NCI-H1436 treated with DMSO at 0.1 percent for 48 hours (cell line): ENCODE data around the gene REELD1.

ENCODE experiments used
- DNase-seq: peaks from one replicate; lab custom pipeline; 2025; lab: John Stamatoyannopoulos, UW

Gene REELD1

DNA sequence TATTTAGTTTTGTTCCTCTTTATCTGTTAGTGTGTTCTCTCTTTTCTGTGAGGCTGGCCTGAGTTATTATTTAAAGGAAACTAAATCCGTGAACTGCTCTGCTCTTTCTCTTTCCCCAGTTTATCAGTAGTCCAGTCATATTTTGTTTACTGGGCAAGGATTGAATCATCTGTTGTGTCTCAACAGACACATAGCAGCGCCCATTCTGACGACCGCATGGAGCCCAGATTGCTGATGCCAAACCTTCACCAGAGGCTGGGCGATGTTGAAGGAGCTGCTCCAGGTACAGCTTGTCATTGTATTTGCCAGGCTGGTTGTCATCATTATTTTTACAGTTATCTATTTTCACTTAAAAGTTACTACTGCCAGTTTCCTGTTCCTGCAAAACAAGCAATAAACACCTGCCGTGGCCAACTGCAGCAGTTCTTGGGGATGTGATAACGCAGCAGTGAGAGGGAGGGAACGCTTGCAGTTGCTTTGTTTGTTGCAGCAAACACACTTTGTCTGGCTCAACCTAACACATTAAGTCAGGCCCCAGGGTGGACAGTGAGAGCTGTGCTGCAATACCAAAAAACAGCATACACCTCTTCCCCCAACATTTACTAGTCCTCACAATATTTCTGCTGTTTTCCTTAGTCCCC lies 10.1 kb downstream of the REELD1 start:
- no peak for DNase-seq

DNA sequence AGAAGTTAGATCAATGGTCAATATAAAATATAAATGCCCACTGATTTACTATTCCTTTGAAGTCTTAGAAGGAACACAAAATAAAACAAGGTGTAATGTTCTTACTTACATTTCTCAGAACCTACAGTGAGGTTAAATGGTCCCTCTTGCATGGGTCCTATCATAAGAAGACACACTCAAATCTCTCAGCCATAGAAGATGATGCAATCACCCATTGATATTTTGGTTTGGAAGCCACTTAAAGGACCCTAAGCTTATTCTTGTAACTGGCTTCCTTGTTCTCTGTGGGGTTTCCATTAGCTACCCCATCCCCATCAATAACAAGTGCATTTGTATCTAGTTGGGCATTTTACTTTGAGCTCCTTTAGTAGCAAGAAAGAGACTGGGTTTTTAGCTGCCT lies 15.1 kb downstream of the REELD1 start:
- DNase-seq: no peak

DNA sequence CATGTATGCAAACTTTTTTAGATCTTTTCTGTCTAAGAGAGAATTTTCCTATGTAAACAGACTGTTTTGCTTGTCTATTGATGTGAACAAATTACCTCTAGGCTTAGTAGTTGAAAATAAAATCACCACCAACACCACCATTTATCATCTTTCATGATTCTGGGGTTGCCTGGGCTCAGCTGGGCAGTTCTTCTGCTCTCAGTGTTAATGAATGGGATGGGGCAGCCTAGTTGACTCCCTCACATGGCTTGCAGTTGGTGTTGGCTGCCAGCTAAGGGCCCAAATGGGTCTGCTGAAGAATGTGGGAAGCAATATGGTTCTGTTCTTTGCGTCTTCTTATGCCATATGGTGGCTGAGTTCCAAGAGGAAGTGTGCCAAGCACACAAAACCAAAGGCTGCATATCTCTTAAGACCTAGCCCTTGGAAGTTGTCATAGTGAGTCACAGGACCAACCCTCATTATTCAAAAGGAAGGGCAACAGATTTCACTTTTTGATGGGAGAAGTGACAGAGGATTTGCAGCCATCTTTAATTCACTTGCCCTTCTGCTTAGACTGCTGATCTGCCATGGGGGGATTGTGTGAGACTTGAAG lies 17.9 kb downstream of the REELD1 start:
- DNase-seq: no peak

DNA sequence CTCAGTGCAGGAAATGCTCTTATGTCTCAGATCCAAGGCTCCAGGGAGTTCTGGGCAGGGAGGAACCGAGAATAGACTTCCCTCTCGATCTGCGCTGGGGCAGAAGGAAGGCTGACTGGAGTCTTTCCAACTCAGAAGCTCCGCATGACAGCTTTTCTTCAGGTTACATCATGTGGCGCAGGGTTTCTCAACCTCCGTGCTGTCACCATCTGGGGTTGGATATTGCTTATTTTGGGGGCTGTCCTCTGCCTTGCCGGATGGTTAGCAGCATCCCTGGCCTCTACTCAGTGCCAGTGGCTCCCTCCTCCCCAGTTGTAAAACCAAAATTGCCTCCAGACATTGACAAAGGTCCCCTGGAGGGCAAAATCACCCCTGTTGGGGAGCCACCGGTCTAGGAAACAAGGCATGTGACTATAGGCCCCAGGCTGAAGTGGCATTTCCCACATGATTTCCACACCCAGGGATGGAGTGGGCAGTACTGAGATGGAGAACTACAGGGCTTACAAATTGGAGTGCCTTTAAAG lies 21.4 kb downstream of the REELD1 start:
- DNase-seq: no peak

DNA sequence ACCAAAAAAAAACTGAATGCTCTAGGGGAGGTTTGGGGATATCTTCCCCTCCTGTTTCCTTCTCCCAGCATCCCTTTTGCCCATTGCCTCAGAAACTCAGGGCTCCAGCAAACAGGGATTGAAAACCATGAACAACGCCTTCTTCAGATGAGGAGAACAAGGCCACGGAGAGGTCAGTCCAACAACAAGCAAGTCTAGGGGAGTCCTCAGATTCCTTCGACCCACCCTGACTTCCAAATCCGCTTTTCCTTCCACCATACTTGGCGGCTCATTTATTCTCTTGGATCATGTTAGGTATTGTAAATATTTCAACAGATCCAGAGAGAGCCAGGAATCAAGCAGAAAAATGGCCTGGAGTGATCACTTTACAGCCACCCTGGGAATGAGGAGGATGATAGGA lies 21.9 kb downstream of the REELD1 start:
- DNase-seq: no peak

DNA sequence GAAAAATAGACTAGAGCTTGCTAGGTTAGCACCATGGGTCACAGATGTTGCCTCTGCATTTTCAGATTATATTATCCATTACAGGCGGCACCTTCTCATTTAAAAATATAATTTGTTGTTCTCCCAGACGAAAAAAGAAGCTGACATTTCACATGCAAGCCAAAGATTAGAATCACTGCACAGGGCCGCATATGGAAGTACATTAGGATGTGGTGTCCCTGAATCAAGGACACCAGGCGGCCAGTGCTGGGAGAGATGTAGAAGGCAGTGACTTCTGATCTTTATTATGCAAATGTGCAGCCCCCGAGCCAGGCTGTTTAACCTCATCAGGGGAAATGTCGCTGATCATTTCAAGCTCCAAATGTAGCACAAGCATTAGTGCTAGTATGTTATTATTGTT lies 22.8 kb downstream of the REELD1 start:
- DNase-seq: no peak

DNA sequence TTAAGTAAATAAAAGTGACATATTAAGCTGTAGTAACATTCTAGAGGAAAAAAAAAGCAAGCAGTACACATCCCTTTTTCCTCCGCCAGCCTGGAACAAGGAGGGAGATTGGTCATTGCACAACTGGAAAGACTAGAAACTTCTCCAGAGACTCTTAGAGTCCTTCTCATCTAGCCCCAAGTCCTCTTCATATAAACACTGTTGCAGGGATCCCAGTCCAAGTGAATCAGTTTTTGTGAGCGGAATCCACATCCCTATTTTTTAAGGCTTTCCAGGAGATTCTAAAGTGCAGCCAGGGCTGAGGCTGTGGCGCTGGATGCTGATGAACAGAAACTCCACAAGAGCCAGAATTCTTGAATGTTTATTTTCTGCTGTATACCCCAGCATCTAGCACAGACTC lies 23.8 kb downstream of the REELD1 start:
- no peak for DNase-seq

DNA sequence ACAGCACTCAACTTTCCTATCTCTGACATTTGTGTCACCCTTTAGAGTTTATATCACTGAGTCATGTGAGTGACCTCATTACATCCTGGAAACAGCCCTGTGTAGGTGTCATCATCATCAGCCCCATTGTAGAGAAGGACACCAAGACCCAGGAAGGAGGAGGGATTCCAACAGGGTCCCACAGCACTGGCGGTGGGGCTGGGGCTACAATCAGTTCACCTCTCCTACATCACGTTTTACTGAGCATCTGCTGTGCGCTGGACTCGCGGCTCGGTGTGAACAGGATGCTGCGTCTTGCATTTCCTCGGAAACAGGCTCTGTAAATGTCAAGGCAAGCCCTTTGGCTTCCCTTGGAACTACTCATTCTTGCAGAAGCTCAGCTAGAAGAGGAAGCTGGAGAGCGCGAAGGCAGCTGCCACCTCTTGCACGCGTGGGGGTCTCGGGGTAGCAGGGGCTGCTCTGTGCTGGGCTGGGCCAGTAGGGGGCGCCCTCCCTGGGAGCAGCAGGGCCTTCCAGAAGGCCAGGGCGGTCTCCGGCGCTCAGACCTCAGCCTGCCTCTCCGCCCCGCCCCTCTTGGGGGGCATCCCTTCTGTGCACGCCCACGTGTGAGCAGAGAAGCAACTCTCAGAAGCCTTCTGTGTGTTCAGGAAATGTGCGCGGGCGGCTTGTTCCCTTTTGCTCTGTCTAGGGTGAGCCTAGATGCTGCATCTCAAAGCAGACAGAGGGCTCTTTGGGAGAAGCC lies 29.0 kb downstream of the REELD1 start:
- DNase-seq: no peak

DNA sequence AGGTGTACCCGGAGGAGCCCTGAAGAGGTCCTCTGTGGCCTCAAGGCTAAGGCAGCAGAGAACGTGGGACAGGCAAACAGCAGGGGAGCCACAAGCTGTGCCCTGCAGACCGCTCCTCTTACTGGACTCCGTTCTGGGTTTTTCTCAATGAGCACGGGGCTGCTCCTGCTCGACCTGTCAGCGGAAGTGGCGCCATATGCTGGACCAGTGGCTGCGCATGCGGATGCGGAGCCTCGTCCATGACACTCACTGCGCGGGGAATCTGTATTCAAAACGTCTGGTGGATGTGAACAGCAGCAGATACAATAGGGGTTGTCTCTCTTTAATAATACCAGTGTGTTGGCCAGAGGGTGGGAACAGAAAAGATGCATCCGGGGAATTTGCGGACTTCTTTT lies 29.5 kb downstream of the REELD1 start:
- DNase-seq: no peak

DNA sequence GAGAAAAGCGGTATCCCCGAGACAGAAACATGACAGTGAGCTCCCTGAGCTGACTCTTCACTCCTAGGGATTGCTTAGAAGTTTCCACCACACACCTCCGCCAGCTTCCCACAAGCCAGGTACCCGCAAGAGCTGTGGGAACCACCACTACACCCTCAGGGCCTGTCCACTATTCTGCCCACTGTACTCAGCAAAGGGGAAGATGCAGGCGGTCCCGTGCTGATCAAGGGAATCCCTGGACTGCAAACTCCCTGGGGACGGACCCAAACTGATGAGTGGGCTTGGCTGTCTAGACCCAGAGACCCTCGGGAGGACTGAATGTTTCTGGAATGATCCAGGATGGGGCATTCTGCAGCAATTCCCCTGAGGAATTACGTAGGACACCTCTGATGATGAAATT lies 30.2 kb downstream of the REELD1 start:
- no peak for DNase-seq

DNA sequence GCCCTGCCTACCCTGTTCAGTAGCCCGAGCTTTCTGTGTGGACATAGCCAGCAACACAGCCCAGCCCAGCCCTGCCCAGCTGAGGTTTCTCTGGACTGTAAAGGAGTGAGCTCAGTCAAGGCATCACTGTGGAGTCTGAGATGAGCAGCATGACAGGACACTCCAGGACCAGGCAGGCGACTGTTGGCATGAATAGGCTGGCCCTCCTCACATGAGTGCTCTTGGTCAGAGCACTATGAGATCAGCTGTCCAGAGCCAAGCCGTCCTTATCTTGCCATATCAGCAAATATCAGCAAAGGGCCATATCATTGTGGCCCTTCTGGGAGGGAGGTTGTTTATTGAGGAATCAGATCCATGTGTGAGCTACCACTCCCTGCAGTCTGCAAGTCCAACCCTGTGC lies 30.9 kb downstream of the REELD1 start:
- no peak for DNase-seq

DNA sequence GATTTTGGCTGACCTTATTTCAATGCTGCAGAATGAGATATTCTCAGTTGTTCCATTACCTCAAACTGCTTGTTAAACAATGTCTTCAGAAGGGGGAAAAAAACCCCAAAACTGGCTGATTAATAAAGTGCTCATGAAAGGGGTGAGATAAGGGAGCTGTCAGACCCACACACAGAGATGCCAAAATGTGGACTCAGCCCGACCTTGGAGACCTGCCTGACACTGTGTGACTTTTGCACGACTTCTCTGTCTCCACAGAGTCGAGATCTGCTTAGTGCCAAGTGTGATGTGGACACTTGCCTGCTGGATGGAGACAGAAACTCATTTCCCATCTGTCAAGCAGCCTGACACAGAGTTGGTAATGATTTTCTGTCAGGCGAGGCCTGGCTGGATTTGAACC lies 31.5 kb downstream of the REELD1 start:
- no peak for DNase-seq

DNA sequence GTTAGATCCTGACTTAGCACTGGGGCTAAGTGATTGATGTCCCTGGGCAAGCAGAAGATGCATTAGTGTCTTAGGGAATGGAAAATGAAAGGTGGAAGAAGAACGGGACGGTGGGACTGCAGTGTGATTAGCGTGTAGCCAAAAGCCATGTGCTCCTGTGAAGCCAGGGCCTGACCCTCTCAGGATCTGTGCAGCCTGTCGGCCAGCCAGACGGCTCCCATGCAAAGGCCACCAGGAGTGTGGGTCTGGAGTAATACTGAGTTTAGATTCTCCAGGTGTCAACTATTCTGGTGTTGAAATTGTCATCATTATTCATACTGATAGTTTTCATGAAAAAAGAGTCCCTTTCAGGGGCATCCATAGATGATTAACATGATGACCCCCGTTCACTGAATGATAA lies 32.0 kb downstream of the REELD1 start:
- no peak for DNase-seq

DNA sequence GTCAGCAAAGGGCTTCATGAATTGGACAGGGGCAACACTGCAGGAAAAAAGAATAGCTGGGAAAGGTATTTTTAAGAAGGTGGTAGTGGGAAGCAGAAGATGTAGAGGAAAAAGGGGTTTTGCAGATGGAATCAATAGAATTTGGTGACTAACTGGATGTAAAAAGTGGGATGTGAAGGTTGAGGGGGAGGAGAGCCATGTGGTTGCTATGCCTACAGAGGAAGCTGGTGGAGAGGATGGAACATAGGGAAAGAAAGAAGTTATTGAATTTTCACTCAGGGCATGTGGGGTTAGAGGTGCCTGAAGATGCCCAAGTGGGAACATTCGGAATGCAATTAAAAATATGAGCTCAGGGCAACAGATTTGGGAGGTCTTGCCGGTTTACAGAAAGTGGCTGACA lies 33.0 kb downstream of the REELD1 start:
- no peak for DNase-seq

DNA sequence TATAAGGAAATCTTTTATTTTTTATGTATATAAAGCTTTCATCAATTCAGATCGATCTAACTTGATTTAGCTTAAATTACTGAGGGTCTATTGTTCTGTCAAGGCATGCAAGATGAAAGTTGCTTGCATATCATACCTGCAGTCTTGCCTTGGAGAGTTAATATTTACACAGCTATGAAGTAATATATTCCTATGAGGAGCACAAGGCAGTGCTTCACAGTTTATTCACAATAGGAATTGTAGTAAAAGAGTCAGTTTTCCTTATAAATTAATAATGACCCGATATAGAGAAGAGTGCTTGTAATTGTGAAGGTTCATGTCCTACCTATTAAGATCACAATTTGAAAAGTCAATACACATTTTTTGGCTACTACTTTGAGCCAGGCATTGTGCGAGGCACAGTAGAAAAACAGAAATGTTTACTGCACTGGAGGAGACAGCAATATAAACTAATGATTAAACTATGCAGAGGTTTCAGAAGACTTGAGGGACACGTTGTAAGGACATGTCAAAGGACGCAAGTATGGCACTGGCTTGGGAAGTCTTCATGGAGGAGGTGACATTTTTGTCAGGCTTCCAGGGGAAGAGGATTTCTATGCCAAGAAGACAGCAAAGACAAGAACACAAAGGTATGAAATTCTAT lies 38.8 kb downstream of the REELD1 start:
- DNase-seq: no peak

DNA sequence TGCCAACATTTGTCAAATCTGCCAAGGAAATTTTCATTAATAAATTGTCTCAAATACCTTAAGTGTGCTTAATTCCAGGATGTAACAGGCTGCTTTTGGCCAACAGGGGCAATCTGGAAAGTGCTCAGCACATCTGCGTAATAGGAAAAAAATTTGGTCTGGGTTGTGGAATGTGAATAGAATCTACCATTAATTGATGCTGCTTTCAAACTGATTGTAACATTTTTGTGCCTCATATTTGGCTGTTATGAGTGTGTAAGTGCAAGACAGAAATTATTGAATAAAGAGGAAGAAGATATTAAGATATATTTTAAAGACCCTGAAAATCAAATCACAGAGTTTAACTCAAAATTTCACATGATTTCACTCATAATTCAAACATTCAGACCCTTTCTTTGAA lies 41.1 kb downstream of the REELD1 start:
- no peak for DNase-seq

DNA sequence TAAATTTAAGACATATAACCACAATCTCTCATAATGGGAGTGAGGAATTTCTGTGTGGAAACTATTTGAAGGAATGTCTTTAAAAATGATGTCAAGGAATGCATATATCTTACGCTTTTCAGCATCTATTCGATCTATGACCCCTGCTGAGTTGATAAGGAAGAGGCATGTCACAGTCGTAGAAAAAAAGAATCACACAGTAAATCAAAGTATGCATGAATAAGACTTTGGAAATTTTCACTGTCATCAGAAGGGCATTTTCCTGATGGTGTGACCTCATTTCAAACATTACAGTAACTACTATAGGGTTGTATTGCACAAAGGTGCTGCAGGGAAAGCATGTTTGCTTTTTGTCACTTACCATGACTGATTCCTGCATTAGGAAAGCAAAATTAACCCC lies 41.5 kb downstream of the REELD1 start:
- no peak for DNase-seq

DNA sequence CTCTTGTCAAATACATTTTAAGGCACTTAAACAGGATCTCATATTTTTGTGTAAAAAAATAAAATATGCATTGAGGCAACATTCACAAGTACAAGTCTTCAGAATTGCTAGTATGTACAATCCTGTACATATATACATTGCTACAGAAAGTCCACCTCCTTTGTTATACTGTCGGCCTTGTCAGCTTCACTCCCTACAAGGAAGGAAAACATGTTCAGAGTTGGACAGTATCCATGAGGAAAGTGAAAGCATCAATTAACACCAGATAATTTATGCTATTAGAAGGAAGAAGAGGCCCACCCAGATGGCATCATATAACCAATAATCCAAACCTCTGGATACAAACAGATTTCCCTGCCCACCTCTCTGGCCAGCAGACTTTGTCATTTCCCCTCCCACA lies 42.0 kb downstream of the REELD1 start:
- no peak for DNase-seq

DNA sequence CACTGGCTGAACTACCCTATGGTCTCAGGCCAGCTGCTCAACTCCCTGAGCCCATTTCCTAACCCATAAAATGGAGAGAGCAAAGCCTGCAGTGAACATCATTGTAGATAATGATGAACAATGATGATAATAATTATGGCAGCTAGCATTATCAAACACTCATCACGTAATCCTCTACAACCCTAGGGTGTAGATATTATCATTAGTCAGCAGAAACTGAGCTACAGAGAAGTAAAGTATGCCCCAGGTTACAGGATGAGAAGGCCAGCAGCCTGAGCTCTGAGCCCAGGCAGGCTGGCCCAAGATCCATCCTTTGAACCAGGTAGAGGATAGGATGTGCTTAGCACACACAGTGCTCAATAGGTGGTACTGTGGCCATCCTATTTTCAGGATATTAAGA lies 43.2 kb downstream of the REELD1 start:
- DNase-seq: no peak

DNA sequence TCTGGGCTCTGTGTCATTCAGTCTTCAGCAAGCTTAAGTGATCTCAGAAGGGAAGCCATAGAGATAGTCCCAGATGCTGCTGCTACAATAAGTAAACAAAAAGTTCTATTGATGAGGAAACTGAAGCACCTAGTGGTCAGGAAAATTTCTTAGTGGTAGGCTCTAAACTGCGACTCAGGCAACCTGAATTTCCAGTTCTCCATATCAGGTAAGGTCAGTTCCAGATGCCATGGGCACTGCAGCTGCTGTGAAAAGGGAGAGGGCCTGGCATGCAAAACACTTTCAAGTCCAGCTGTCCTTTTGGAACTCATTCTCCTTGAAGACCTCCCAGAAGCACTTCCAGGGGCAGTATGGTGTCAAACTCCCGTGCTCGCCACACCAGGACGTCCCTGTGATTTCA lies 46.2 kb downstream of the REELD1 start:
- no peak for DNase-seq

DNA sequence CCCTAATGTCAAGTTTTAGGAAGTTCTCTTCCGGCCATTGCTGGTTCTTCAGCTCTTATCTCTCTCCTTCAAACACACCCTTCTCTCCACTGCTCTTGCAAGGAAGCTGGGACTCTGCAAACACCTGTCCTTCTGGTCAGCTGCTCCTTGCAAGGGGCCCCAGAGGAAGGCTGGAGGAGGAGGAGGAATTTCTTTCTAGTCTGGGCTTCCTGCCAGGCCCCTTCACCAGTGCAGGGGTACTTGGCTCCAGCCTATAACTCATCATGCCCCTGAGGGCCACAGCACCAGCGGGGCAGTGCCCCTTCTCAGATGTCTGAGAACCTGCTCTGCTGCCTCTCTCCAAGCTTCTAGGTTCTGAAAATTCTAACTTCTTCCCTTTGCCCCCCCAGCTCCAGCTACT lies 46.7 kb downstream of the REELD1 start:
- DNase-seq: no peak

DNA sequence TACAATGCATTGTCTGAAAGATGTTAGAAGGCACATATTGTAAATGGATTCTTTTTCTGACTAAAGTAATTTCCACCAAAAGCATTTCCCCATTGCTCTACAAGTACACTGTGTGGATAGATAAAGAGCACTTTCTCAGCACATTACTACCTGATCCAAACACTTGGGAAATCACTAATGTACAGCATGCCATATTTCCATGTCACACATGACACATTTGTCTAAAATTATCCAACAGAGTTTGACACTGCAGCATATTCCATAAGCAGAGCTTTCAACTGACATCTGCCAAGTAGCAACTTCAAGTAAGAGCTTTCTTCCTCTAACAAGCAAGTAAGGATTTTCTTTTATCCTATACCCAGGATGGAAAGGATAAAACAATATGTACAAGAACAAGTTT lies 49.5 kb downstream of the REELD1 start:
- DNase-seq: no peak

DNA sequence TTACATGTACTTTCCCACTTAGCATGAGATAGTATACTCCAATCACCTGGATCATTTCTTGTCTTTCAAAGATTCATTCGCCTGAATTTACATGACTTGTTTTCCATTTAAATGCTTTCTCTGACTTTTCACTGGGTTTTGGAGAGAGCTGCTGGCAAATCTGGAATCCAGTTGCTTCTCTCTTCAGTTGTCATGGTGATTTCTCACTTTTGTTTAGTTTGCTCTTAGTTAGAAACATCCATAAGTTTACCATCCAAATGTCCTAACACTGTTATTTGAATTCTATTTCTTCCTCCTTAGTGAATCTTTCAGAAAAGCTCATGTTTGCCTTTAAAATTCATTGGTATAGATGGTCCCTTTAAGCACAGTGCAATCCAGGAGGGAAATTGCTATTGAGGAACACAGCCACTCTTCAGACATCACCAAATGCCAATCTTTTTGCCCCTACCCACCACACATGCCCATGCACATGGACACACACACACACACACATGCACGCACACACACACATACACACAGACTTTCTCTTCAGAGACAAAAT lies 51.7 kb downstream of the REELD1 start:
- no peak for DNase-seq
